A549 (cell line): ENCODE data around the gene GNB1L. TPM values are rescaled to one million over a fixed set of nuclear protein-coding genes. Genes with fewer than 3 reads are reported as not detected.

ENCODE experiments used
- ATAC-seq, 2 experiments: fragments of 200-7000 bp in 1 of 2; fragments of >200 bp in 1 of 2; cut with Nextera tagmentation in 1 of 2; cut with Tn5 transposase in 1 of 2; 3 replicates each; pipeline versions ENCODE4 v1.8.0 to v1.9.1; 2018 to 2020; ENCODE audit warnings: mild to moderate bottlenecking in 1 of 2, moderate library complexity in 1 of 2
- CTCF ChIA-PET: fragments of 300-600 bp; sonication (Branson Sonifier 250); formaldehyde crosslinking; extraction: SDS; loops from one replicate; lab custom pipeline; 2021; ENCODE audit warnings: antibody characterized with exemption, inconsistent platforms; lab: Yijun Ruan, JAX
- POLR2A ChIA-PET: fragments of 350-600 bp; formaldehyde crosslinking; extraction: SDS; loops from one replicate; lab custom pipeline; 2021; ENCODE audit warnings: antibody characterized with exemption, inconsistent platforms; lab: Yijun Ruan, JAX
- DNase-seq, 2 experiments: peaks; one replicate each; pipeline versions ENCODE4 v3.0.0 to v3.0.0-alpha.2; 2011 to 2016; ENCODE audit warnings: low read depth in 1 of 2, low spot score in 1 of 2
- FAIRE-seq: peaks from 2 replicates; lab custom pipeline; 2011; peaks lifted over from hg19 to GRCh38; lab: Jason Lieb, UNC
- H3K27ac ChIP-seq, 2 experiments: fragments of >200 bp; sonication (Bioruptor Twin); formaldehyde crosslinking; 3 replicates each; pipeline ENCODE4 v1.5.1; 2016 to 2017
- H3K4me1 ChIP-seq: fragments of >200 bp; sonication (Bioruptor Twin); formaldehyde crosslinking; 3 replicates; pipeline ENCODE4 v1.6.1; 2016
- H3K4me2 ChIP-seq: fragments of >200 bp; sonication (Bioruptor Twin); formaldehyde crosslinking; 3 replicates; pipeline ENCODE4 v1.6.1; 2016
- H3K4me3 ChIP-seq: fragments of >200 bp; sonication (Bioruptor Twin); formaldehyde crosslinking; 3 replicates; pipeline ENCODE4 v1.5.1; 2016
- H3K9me3 ChIP-seq: fragments of >200 bp; sonication (Bioruptor Twin); formaldehyde crosslinking; 3 replicates; pipeline ENCODE4 v1.6.1; 2016
- BCL3 ChIP-seq: fragments of >200 bp; sonication (Bioruptor Twin); formaldehyde crosslinking; IDR thresholded peaks from 3 replicates; pipeline ENCODE4 v1.6.1; 2016
- BHLHE40 ChIP-seq: IDR thresholded peaks from 2 replicates; pipeline ENCODE4 v1.6.1; 2012; ENCODE audit warnings: low read depth, low read length, inconsistent platforms
- CHD2 ChIP-seq: fragments of 150-350 bp; IDR thresholded peaks from 2 replicates; pipeline ENCODE4 v1.6.1; 2014; ENCODE audit warnings: low read length; ENCODE audit not compliant: partially characterized antibody
- EHF ChIP-seq: fragments of 250-450 bp; sonication (Bioruptor Pico); IDR thresholded peaks from 2 replicates; pipeline ENCODE4 v1.5.0; 2020; ENCODE audit warnings: mild to moderate bottlenecking
- EHMT2 ChIP-seq: fragments of 200-600 bp; sonication (generic); IDR thresholded peaks from 2 replicates; pipeline ENCODE4 v1.6.1; 2016; ENCODE audit warnings: antibody characterized with exemption, low read depth, mild to moderate bottlenecking, moderate library complexity
- FOSB ChIP-seq: fragments of 250-450 bp; sonication (Bioruptor Pico); IDR thresholded peaks from 2 replicates; pipeline ENCODE4 v1.5.0; 2020; ENCODE audit warnings: mild to moderate bottlenecking, moderate library complexity
- FOXS1 ChIP-seq: fragments of 250-450 bp; sonication (Bioruptor Pico); IDR thresholded peaks from 2 replicates; pipeline ENCODE4 v1.5.0; 2020; ENCODE audit warnings: mild to moderate bottlenecking, moderate library complexity
- HDAC2 ChIP-seq: fragments of 200-600 bp; sonication (generic); IDR thresholded peaks from 2 replicates; pipeline ENCODE4 v1.6.1; 2016
- HEYL ChIP-seq: fragments of 250-450 bp; sonication (Bioruptor Pico); IDR thresholded peaks from 2 replicates; pipeline ENCODE4 v1.8.0; 2021; ENCODE audit warnings: mild to moderate bottlenecking, moderate library complexity
- HOXB5 ChIP-seq: fragments of 250-450 bp; sonication (Bioruptor Pico); IDR thresholded peaks from 2 replicates; pipeline ENCODE4 v1.5.0; 2020; ENCODE audit warnings: mild to moderate bottlenecking, moderate library complexity
- JUN ChIP-seq, 2 experiments: fragments of >200 bp; sonication (Bioruptor Twin); formaldehyde crosslinking; IDR thresholded peaks; 2 replicates in 1 of 2; 3 replicates in 1 of 2; pipeline ENCODE4 v1.6.1; 2016 to 2017
- JUNB ChIP-seq: fragments of >200 bp; sonication (Bioruptor Twin); formaldehyde crosslinking; IDR thresholded peaks from 2 replicates; pipeline ENCODE4 v1.6.1; 2016
- MAFK ChIP-seq: fragments of 450-650 bp; IDR thresholded peaks from 2 replicates; pipeline ENCODE4 v1.6.1; 2014; ENCODE audit not compliant: partially characterized antibody
- MYC ChIP-seq: IDR thresholded peaks from 2 replicates; pipeline ENCODE4 v1.6.1; 2012; ENCODE audit warnings: mild to moderate bottlenecking, inconsistent platforms, low read length, improper control_type of control experiment, borderline replicate concordance
- NFE2L2 ChIP-seq: fragments of 150-350 bp; conservative IDR thresholded peaks from 2 replicates; pipeline ENCODE4 v1.6.1; 2014; ENCODE audit warnings: low read length
- NR3C1 ChIP-seq: fragments of >200 bp; sonication (Bioruptor Twin); formaldehyde crosslinking; IDR thresholded peaks from 3 replicates; pipeline ENCODE4 v1.6.1; 2017
- PHF8 ChIP-seq: fragments of 200-600 bp; sonication (generic); IDR thresholded peaks from 2 replicates; pipeline ENCODE4 v1.6.1; 2016; ENCODE audit warnings: low read depth, mild to moderate bottlenecking, antibody characterized with exemption, moderate library complexity, borderline replicate concordance
- POLR2A ChIP-seq: IDR thresholded peaks from 2 replicates; pipeline ENCODE4 v1.6.1; 2012; ENCODE audit warnings: mild to moderate bottlenecking, low read length
- RAD21 ChIP-seq, 2 experiments: fragments of >200 bp in 1 of 2; sonication (Bioruptor Twin) in 1 of 2; formaldehyde crosslinking in 1 of 2; IDR thresholded peaks in 1 of 2; conservative IDR thresholded peaks in 1 of 2; 2 replicates in 1 of 2; 3 replicates in 1 of 2; pipeline ENCODE4 v1.6.1; 2012 to 2018; ENCODE audit warnings: inconsistent platforms in 1 of 2
- RARB ChIP-seq: fragments of 250-450 bp; sonication (Bioruptor Pico); IDR thresholded peaks from 2 replicates; pipeline ENCODE4 v1.8.0; 2021; ENCODE audit warnings: mild to moderate bottlenecking, moderate library complexity
- RNF2 ChIP-seq: fragments of 200-600 bp; sonication (generic); IDR thresholded peaks from 2 replicates; pipeline ENCODE4 v1.6.1; 2016; ENCODE audit warnings: low read depth, mild to moderate bottlenecking, antibody characterized with exemption, moderate library complexity, borderline replicate concordance
- SMC3 ChIP-seq: fragments of >200 bp; sonication (Bioruptor Twin); formaldehyde crosslinking; IDR thresholded peaks from 3 replicates; pipeline ENCODE4 v1.6.1; 2018; ENCODE audit warnings: inconsistent platforms
- SREBF2 ChIP-seq: fragments of 450-650 bp; IDR thresholded peaks from 2 replicates; pipeline ENCODE4 v1.6.1; 2014; ENCODE audit warnings: mild to moderate bottlenecking, moderate library complexity
- TFCP2L1 ChIP-seq: fragments of 250-450 bp; sonication (Bioruptor Pico); IDR thresholded peaks from 2 replicates; pipeline ENCODE4 v1.5.0; 2021; ENCODE audit warnings: mild to moderate bottlenecking
- TP53 ChIP-seq: fragments of 250-450 bp; sonication (Bioruptor Pico); IDR thresholded peaks from 2 replicates; pipeline ENCODE4 v1.5.0; 2021; ENCODE audit warnings: mild to moderate bottlenecking, moderate library complexity
- USF2 ChIP-seq: fragments of 450-650 bp; IDR thresholded peaks from 2 replicates; pipeline ENCODE4 v1.6.1; 2014; ENCODE audit warnings: antibody characterized with exemption
- ZC3H11A ChIP-seq: fragments of 450-650 bp; IDR thresholded peaks from 2 replicates; pipeline ENCODE4 v1.6.1; 2014; ENCODE audit warnings: antibody characterized with exemption, mild to moderate bottlenecking
- ZSCAN20 ChIP-seq: fragments of 250-450 bp; sonication (Bioruptor Pico); IDR thresholded peaks from 2 replicates; pipeline ENCODE4 v1.8.0; 2022; ENCODE audit warnings: mild to moderate bottlenecking, moderate library complexity
- WGBS: methylation state at CpG from one replicate; pipeline ENCODE4 v1.1.6; 2017; ENCODE audit errors: missing lambda C conversion rate; 5-methylcytosine and 5-hydroxymethylcytosine counted together
- polyA plus RNA-seq, 4 experiments: library from polyadenylated mRNA; depleted of rRNA in 3 of 4; stranded (reverse); fragments of >200 nt; fragmentation: RNase III in 1 of 4; extraction: RNeasy Plus Mini Kit Qiagen cat#74134 plus additional on column Dnase treatment in 1 of 4; gene quantifications; 2 replicates in 3 of 4; 3 replicates in 1 of 4; pipeline ENCODE4 v1.2.3, GENCODE V29; 2011 to 2017

GNB1L gene
- polyA plus RNA-seq, 2 of the 4 experiments (the other 2 are of a cell fraction): 1.8 to 10.3 TPM

GRCh38 chr22:19762568-19763457 lies 91.9 kb downstream of the GNB1L start:
- 97% methylated on average over 31 of the region's 34 CpGs for WGBS
- TF ChIP-seq JUN (IDR thresholded peaks at IDR 0.05): no peak
- TF ChIP-seq ZSCAN20 (CRISPR knock-in tag): no peak
- no peak for TF ChIP-seq JUNB
- TF ChIP-seq HEYL: no peak
- no peak for TF ChIP-seq MYC
- TF ChIP-seq SMC3: no peak
- TF ChIP-seq BCL3: no peak
- TF ChIP-seq CHD2: no peak
- no peak for TF ChIP-seq EHMT2
- TF ChIP-seq RARB (CRISPR knock-in tag): no peak
- TF ChIP-seq MAFK: no peak
- TF ChIP-seq TP53 (CRISPR knock-in tag): no peak
- no peak for TF ChIP-seq SREBF2
- no peak for TF ChIP-seq PHF8
- Histone ChIP-seq H3K9me3 (no peaks in the 10 kb centered on the region), H3K4me1 (no peaks in the 10 kb centered on the region; the same call in 2 of the 3 replicates), H3K27ac (no peak overlapping the region), H3K4me2 (no peak overlapping the region), H3K4me3 (no peak overlapping the region)
- ATAC-seq: no peak
- CTCF ChIA-PET: interaction anchor here (1.7 to 2.8 kb wide), 2 partner anchors 32 to 148 kb away, joined by 10 to 11 read pairs; no protein-coding TSS in a partner anchor
- POLR2A ChIA-PET: no interaction called here
- DNase-seq: no peak
- no peak for FAIRE-seq

- ChIA-PET POLR2A (no interaction called here), CTCF (interaction anchor here (1.7 to 2.8 kb wide), 2 partner anchors 31 to 148 kb away, joined by 10 to 11 read pairs; no protein-coding TSS in a partner anchor)
- DNase-seq: no peak
- 90% methylated on average over 19 of the region's 33 CpGs for WGBS
- Histone ChIP-seq H3K4me1 (peaks cover 3% of the 10 kb centered on the region; the same call in 1 of the 3 replicates), H3K4me3 (peak overlapping the region; percentile 36; the same call in 1 of the 3 replicates)
- no peak for FAIRE-seq
- peak in 1 of 2 experiments; percentile 22; a peak in 3 of 6 replicates for ATAC-seq
- TF ChIP-seq BHLHE40 (no peak), USF2 (no peak), HDAC2 (no peak), NR3C1 (no peak), HOXB5 (no peak), RARB (CRISPR knock-in tag) (no peak), MAFK (no peak), RNF2 (no peak), TFCP2L1 (CRISPR knock-in tag) (no peak), POLR2A (no peak), ZC3H11A (no peak), SREBF2 (no peak), MYC (no peak), NFE2L2 (no peak), ZSCAN20 (CRISPR knock-in tag) (no peak), RAD21 (conservative IDR thresholded peaks at IDR 0.05 in 1 of 2, IDR thresholded peaks at IDR 0.05 in 1 of 2) (no peak), EHF (CRISPR knock-in tag) (no peak), FOXS1 (CRISPR knock-in tag) (no peak), FOSB (CRISPR knock-in tag) (no peak)
- TF ChIP-seq, all 56 proteins: peak for 0
- H3K9me3 ChIP-seq: no peaks in the 10 kb centered on the region
- peak overlapping the region; percentile 59; the same call in 2 of the 3 replicates for H3K4me2 ChIP-seq
- no peak overlapping the region for H3K27ac ChIP-seq
These were observed 92.7 kb downstream of the GNB1L start for GRCh38 chr22:19761725-19762567.
